Measurements from ENCODE around the gene PUM1.
A peak's percentile ranks its signal among the peaks of the same experiment; 100 is the strongest.

PUM1 gene

GRCh38 chr1:30892671-30893073 lies 172.8 kb downstream of the PUM1 start:
- DNase-seq (ENCODE audit: low read depth): no peak

- DNase-seq (ENCODE audit: low read depth): no peak
Observed at GRCh38 chr1:30891227-30891552, 174.3 kb downstream of the PUM1 start.

DNA sequence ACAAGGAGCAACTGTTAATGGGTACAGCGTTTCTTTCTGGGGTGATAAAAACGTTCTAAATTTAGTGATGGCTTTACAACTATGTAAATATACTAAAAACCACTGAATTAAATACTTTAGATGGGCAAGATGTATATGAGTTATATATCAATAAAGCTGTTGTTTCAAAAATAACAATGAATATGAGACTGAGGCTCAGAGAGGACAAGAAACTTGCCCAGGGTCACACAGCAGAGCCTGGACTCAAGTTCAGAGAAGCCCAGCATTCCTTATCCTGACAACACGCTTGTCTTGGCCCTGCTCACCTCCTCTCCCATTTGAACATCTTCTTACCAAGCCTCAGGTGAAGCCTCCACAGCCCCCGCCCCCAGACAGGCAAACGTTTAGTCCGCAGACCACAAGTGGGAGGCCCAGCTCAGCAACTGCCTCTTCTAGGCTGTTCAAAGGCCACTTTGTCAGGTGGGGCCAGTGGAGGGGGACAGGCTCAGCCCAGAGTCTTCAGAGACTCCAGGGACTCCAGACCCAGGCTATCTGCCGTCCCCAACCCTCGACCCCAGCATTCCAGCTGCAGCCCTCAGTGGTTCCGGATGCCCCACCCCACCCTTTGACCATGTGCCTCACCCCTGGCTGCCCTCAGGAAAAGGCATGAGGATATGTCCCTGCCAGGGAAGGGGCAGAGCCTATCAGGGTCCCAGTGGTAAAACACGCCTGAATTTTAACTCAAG lies 174.9 kb downstream of the PUM1 start:
- no peak for DNase-seq (ENCODE audit: low read depth)

DNA sequence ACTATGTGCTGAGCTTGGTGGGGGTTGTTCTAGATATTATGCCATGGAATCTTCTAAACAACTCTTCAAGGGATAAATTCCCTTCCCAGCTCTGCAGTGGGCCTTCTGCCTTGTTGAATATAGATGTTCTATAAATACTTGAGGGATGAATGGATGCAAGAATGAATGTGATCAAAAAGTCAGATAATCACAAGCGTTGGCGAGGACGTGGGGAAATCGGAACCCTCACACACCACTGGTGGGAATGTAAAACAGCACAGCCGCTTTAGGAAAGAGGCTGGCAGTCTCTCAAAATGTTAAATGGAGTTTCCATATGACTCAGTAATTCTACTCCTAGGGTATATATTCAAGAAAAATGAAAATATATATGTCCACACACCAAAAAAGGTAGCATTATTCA lies 176.0 kb downstream of the PUM1 start:
- no peak for DNase-seq (ENCODE audit: low read depth)

DNA sequence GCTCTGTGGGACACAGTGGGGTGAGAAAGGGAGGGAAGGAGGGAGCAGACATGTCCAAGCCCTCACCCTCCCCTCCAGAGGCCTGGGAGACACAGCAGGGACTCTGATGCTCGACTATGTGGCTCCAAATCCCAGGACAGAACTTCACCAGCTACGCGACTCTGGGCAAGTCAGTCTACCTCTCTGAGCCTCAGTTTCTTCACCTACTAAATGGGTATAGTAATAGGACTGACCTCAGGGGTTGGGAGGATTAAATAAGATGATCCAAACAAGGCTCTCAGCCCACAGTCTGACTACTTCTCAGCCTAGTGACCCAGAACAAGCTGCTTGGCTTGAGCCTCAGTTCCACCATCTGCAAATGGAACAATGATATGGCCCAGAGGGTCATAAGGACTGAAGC lies 176.5 kb downstream of the PUM1 start:
- DNase-seq (ENCODE audit: low read depth): no peak

GRCh38 chr1:30888391-30888790 lies 177.1 kb downstream of the PUM1 start:
- peak; percentile 88 for DNase-seq (ENCODE audit: low read depth)

DNA sequence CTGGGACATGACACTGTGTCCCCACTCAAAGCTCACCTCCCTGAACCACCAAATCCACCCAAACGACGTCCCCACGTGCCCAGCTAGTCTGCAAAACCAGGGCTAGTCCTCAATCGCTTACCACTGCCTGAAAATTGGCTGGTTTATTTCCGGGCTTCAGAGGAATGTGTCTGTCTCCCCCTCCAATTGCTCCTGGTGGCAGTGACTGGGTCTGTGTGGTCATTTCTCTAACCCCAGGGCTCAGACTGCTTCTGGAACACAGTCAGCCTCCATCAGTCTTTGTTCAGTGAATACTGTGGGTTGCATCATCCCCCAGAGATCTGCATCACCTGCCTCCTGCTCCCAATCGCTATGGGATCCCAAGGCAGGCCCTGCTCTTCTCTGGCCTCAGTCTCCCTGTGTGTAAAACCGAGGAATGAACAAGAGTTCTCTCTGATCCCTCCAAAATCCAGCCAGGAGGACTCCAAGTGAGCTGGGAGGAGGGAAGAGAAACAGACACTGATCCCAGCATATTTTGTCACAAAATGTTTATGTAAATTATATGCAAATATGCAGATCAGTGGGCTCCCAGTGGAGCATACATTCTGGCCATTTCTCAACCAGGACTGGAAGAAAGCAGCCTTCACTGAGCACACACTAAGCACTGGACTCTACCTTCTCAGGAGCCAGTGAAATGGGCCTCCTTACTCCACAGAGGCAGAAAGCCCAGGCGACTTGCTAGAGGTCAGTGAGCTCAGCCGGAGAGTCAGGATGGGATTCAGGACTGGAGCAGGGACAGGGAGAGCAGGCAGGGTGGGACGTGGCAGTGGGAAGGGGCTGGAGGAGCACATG lies 177.8 kb downstream of the PUM1 start:
- DNase-seq (ENCODE audit: low read depth): no peak

- DNase-seq (ENCODE audit: low read depth): no peak
Observed at GRCh38 chr1:30886710-30887428, 178.6 kb downstream of the PUM1 start.

DNA sequence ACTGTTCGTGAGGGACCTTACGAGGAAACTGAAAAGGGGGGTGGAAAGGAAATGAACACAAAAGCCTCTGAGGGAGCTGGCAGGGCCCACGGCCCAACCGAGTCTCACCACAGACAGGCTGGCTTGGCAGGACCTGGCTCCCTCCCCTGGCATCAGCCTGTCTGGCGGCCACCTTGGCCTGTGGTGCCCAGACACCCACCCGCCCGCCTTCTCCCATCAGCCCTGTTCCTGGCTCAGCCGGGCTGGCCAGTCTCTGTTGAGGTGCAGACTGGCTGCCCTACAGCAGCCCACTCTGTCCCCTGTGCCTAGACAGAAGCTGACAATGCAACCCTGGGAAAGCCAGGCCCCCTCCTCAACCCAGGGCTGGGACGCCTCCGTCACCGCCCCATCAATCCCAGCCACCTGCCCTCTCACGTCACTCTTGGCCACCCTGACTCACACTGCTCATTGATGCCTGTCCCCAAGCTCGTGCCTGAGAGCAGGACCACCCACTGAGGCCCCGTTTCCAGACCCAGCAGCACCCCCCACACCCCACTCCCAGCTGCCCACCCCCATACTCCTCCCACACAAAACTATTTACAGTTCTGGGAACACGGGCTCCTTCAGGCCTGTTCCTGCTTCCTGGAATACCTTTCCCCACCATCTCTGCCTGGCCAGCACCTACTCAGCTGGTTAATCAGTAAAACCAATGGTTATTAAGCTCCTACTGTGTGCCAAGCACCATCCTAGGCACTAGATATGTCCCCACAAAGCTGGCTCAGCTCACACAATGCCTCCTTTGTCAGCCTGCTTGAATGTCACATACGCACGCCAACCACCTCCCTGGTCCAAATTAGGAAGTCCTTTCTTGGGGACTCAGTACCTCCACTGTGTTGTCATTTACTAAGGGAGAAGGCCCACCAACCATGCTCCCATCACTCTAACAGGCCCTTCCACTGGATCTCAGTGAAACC lies 179.7 kb downstream of the PUM1 start:
- DNase-seq (ENCODE audit: low read depth): no peak

GRCh38 chr1:30884723-30885122 lies 180.8 kb downstream of the PUM1 start:
- no peak for DNase-seq (ENCODE audit: low read depth)

DNA sequence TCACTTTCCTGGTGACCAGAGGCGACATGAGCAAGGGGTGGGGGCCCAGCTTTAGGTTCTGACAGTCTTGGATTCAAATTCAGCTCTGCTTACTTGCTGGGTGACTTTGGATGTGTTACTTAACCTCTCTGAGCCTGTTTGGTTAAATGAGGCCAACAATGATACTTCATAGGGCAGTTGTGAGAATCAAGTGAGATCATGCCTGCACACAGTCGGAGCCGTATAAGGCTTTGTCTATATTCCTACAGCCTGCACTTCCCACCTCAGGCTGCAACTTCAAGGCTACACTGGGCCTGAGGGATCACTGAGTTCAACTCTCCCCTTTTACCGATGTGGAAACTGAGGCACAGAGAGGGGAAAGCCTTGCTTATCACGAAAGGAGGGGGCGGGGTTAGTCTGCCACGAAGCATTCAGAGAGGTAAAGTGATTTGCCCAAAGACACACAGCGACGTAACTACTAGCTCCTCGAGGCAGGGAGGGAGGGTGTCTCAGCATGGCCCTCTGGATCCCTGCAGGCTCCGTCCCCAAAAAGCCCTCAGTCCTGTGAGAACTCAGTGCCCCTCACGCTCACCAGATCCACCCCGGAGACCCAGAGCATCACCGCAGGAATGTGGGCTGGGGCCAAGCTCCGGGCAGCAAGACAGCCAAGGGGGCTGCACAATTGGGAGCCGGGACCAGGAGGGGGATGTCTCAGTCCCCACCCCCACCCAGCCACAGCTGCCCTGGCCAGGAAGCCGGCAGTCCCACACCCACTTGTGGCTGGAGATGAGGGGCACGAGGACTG lies 181.9 kb downstream of the PUM1 start:
- no peak for DNase-seq (ENCODE audit: low read depth)

DNA sequence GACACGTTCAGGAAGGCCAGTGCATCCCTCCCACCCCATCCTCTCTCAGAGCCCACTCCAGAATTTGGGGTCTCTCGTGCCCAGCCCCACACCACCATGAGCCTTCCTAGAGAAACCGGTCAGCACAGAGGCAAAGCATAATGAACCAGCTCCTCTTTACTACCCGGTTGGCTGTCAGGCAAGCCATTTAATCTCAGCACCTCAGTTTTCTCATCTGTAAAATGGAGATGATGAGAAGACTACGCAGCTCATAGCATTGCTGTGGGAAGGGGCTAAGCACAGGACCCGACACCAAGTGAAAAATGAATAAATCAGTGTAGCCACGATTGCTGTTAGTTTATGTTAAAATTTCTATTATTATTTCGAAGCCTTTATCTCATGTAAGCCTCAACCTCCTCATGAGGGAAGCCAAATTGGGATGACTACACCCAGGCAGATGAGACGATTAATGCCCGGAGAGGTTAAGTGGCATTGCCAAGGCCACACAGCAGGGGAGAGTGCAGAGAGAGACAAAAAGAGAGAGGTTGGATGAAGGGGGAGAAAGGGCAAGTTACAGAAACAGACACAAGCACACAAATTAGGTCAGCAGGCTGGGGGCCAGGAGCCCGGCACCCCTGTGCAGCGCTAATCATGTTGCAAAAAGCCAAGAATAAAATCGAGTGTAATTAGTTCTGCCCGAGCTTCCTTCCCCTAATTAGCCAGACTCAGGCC lies 182.7 kb downstream of the PUM1 start:
- no peak for DNase-seq (ENCODE audit: low read depth)
